ENCODE data around the gene FOLR3.
"Not testable (repeated sequence)": the region's sequence is repeated elsewhere in the genome, so short reads cannot be mapped to it uniquely, and the experiment has no call there.

FOLR3 gene

DNA sequence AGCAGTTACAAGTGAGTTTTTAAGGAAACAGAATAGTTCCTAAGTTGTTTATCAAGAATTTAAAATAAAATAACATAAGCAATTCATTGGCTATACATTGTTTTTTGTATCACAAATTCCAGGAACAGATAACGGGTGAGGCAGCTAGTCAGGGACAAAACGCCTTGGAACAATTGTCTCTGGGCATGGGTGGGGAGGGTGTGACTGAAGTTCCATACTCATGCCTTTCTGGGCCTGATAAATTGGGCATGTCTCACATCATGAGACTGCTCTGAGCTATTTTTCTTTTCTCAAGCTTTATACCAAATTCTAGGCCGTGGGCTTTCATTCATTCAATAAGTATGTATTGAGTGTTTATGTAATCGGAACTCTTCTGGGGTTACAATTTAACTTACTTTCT, 21.6 kb downstream of the FOLR3 start:
- TF ChIP-seq, protein P1, sequence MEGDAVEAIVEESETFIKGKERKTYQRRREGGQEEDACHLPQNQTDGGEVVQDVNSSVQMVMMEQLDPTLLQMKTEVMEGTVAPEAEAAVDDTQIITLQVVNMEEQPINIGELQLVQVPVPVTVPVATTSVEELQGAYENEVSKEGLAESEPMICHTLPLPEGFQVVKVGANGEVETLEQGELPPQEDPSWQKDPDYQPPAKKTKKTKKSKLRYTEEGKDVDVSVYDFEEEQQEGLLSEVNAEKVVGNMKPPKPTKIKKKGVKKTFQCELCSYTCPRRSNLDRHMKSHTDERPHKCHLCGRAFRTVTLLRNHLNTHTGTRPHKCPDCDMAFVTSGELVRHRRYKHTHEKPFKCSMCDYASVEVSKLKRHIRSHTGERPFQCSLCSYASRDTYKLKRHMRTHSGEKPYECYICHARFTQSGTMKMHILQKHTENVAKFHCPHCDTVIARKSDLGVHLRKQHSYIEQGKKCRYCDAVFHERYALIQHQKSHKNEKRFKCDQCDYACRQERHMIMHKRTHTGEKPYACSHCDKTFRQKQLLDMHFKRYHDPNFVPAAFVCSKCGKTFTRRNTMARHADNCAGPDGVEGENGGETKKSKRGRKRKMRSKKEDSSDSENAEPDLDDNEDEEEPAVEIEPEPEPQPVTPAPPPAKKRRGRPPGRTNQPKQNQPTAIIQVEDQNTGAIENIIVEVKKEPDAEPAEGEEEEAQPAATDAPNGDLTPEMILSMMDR (IDR thresholded peaks at IDR 0.05): no peak
- Histone ChIP-seq H3K4me1 (no peaks in the 10 kb centered on the region), H3K9me3 (ENCODE audit: control insufficient read depth, low read length) (no peaks in the 10 kb centered on the region)

DNA sequence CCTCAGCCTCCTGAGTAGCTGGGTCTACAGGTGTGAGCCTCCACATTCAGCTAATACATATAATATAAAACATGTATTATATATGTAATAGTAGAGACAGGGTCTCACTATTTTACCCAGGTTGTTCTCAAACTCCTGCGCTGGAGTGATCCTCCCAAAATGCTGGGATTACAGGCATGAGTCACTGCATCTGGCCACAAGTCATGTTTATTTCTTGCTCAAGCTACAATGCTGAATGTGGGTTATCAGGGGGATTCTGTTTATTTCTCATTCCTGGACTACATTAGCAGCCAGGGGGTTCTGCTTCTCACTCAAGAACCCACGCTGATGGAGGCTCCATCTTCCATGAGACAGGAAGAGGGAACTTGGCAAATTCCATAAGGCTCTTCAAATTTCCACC, 24.8 kb downstream of the FOLR3 start:
- Histone ChIP-seq H3K36me3 (ENCODE audit: control insufficient read depth, insufficient read depth, low read length) (no peaks in the 10 kb centered on the region), H2AFZ (no peak overlapping the region), H3K4me3 (ENCODE audit: low read depth, low read length) (no peak overlapping the region), H3K9me3 (ENCODE audit: control insufficient read depth, low read length) (no peaks in the 10 kb centered on the region), H3K4me2 (ENCODE audit: low read length) (no peak overlapping the region), H3K79me2 (no peaks in the 10 kb centered on the region), H3K4me1 (no peaks in the 10 kb centered on the region), H3K9ac (no peak overlapping the region), H3K27me3 (ENCODE audit: control insufficient read depth, insufficient read depth, low read length) (no peaks in the 10 kb centered on the region), H3K27ac (no peak overlapping the region)
- TF ChIP-seq, protein P1 (IDR thresholded peaks at IDR 0.05): no peak

More for the DNA sequence above, 21.6 kb downstream of the FOLR3 start:
- Histone ChIP-seq H3K4me2 (ENCODE audit: low read length) (no peak overlapping the region), H3K79me2 (no peaks in the 10 kb centered on the region), H3K27ac (no peak overlapping the region), H2AFZ (no peak overlapping the region), H3K36me3 (ENCODE audit: control insufficient read depth, insufficient read depth, low read length) (no peaks in the 10 kb centered on the region), H3K27me3 (ENCODE audit: control insufficient read depth, insufficient read depth, low read length) (no peaks in the 10 kb centered on the region), H3K4me3 (ENCODE audit: low read depth, low read length) (no peak overlapping the region), H3K9ac (no peak overlapping the region)

DNA sequence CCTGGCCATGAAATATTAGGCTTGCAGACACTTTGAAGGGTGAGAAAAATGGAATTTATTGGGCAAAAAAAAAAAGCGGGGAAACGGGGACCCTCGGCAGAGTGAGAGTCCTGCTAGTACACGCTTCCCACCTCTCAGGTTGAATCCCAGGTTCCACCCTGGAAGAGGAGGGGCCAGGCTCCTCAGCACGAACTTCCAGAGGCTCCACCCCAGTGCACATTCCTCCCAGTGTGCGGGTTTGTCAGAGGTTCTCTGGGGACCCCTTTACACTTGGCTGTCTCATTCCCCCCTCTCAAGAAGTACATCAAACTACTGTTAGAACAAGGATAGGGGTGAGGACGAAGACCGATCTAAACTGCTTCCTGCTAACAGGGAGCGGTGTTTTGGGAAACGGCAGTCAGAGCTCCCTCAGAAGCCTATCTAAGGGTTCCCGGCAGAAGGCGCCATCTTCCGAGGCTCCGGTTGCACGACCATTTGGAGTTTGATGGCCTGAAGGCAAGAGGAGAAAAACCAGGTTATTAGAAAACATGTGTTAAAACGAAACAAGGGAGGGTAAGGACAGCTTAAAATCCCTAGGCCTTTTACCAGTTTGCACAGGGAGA, 27.5 kb downstream of the FOLR3 start:
- Histone ChIP-seq H3K4me2 (ENCODE audit: low read length) (no peak overlapping the region), H3K9me3 (ENCODE audit: control insufficient read depth, low read length) (no peaks in the 10 kb centered on the region), H3K79me2 (no peaks in the 10 kb centered on the region), H3K4me1 (no peaks in the 10 kb centered on the region), H3K9ac (no peak overlapping the region), H3K27ac (no peak overlapping the region), H3K36me3 (ENCODE audit: control insufficient read depth, insufficient read depth, low read length) (no peaks in the 10 kb centered on the region), H3K27me3 (ENCODE audit: control insufficient read depth, insufficient read depth, low read length) (no peaks in the 10 kb centered on the region), H3K4me3 (ENCODE audit: low read depth, low read length) (no peak overlapping the region), H2AFZ (no peak overlapping the region)
- TF ChIP-seq, protein P1 (IDR thresholded peaks at IDR 0.05): no peak

DNA sequence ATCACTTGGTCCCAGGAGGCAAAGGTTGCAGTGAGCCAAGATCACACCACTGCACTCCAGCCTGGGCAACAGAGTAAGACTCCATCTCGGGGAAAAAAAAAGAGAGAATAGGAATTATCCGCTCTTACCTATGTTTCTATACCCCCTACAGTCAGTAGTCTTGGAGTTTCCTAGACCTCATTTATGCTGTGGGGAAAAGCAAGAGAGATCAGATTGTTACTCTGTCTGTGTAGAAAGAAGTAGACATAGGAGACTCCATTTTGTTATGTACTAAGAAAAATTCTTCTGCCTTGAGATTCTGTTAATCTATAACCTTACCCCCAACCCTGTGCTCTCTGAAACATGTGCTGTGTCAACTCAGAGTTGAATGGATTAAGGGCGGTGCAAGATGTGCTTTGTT, 28.7 kb downstream of the FOLR3 start:
- H2AFZ ChIP-seq; H3K27ac ChIP-seq; H3K4me1 ChIP-seq; H3K9ac ChIP-seq; H3K79me2 ChIP-seq; H3K27me3 ChIP-seq (ENCODE audit: control insufficient read depth, insufficient read depth, low read length); H3K4me3 ChIP-seq (ENCODE audit: low read depth, low read length); H3K9me3 ChIP-seq (ENCODE audit: control insufficient read depth, low read length); H3K4me2 ChIP-seq (ENCODE audit: low read length); H3K36me3 ChIP-seq (ENCODE audit: control insufficient read depth, insufficient read depth, low read length): not testable (repeated sequence)

DNA sequence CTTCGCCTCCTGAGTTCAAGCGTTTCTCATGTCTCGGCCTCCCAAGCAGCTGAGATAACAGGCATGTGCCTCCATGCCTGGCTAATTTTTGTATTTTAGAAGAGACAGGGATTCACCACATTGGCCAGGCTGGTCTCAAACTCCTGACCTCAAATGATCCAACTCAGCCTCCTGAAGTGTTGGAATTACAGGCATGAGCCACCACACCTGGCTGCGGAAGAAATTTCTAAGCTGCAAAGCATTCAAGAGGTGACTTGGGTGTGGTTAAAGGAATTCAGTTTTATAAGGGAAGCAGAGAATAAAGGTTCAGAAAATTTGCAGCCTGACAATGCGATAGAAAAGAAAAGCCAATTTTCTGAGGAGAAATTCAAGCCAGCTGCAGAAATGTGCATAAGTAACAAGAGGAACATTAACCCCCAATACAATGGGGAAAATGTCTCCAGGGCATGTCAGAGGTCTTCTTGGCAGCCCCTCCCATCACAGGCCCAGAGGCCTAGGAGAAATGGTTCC, 33.6 kb downstream of the FOLR3 start:
- H2AFZ ChIP-seq; H3K4me2 ChIP-seq (ENCODE audit: low read length); H3K4me1 ChIP-seq; H3K4me3 ChIP-seq (ENCODE audit: low read depth, low read length); H3K36me3 ChIP-seq (ENCODE audit: control insufficient read depth, insufficient read depth, low read length); H3K27me3 ChIP-seq (ENCODE audit: control insufficient read depth, insufficient read depth, low read length); H3K9me3 ChIP-seq (ENCODE audit: control insufficient read depth, low read length); H3K79me2 ChIP-seq; H3K27ac ChIP-seq; H3K9ac ChIP-seq: not testable (repeated sequence)

DNA sequence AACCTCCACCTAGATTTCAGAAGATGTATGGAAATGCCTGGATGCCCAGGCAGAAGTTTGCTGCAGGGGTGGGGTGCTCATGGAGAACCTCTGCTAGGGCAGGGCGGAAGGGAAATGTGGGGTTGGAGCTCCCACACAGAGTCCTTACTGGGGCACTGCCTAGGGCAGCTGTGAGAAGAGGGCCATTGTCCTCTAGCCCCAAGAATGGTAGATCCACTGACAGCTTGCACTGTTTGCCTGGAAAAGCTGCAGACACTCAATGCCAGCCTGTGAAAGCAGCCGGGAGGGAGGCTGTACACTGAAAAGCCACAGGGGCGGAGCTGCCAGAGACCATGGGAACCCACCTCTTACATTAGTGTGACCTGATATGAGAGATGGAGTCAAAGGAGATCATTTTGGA, 34.2 kb downstream of the FOLR3 start:
- not testable (repeated sequence) for H3K9ac ChIP-seq; H3K9me3 ChIP-seq (ENCODE audit: control insufficient read depth, low read length); H2AFZ ChIP-seq; H3K36me3 ChIP-seq (ENCODE audit: control insufficient read depth, insufficient read depth, low read length); H3K27me3 ChIP-seq (ENCODE audit: control insufficient read depth, insufficient read depth, low read length); H3K4me3 ChIP-seq (ENCODE audit: low read depth, low read length); H3K4me1 ChIP-seq; H3K4me2 ChIP-seq (ENCODE audit: low read length); H3K27ac ChIP-seq; H3K79me2 ChIP-seq

DNA sequence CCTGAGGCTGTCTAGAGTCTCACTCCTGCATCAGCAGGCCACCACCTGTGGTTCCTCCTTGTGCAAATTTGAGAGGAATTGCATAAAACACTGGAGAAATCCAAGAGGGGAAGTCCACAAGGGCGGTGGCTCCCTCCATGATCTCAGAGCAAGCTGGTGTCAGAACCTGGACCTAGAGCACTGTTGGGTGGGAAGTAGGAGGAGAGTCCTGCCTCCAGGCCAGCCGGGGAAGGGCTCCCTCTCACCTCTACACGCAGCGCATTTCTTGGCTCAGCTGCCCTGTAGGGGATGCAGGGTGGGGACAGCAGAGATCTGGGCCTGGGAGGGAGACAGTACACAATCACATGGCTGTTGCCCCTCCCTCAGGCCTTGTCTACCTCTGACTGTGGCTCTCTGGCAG, 36.5 kb downstream of the FOLR3 start:
- not testable (repeated sequence) for H3K27ac ChIP-seq; H3K4me2 ChIP-seq (ENCODE audit: low read length); H3K4me1 ChIP-seq; H3K79me2 ChIP-seq; H2AFZ ChIP-seq; H3K4me3 ChIP-seq (ENCODE audit: low read depth, low read length); H3K36me3 ChIP-seq (ENCODE audit: control insufficient read depth, insufficient read depth, low read length); H3K9me3 ChIP-seq (ENCODE audit: control insufficient read depth, low read length); H3K9ac ChIP-seq; H3K27me3 ChIP-seq (ENCODE audit: control insufficient read depth, insufficient read depth, low read length)

All from parathyroid adenoma (tissue), 2 donors.